WERI-Rb-1 (cell line): ENCODE measurements around the gene ASNS.

Experiments used
- DNase-seq: peaks from one replicate; pipeline ENCODE4 v3.0.0-alpha.2; 2020
- H3K27ac ChIP-seq: fragments of 250-450 bp; sonication (Bioruptor Pico); 2 replicates; pipeline ENCODE4 v1.5.1; 2020; ENCODE audit warnings: mild to moderate bottlenecking, moderate library complexity
- H3K27me3 ChIP-seq: fragments of 250-450 bp; sonication (Bioruptor Pico); 2 replicates; pipeline ENCODE4 v1.5.1; 2021; ENCODE audit warnings: mild to moderate bottlenecking, low read depth, moderate library complexity; ENCODE audit not compliant: insufficient read depth, severe bottlenecking
- H3K36me3 ChIP-seq: fragments of 250-450 bp; sonication (Bioruptor Pico); 2 replicates; pipeline ENCODE4 v1.5.1; 2020; ENCODE audit warnings: mild to moderate bottlenecking, moderate library complexity
- H3K4me3 ChIP-seq: 2 replicates; pipeline ENCODE4 v1.5.1; 2011; ENCODE audit warnings: low read depth, mild to moderate bottlenecking, control low read depth, low read length
- H3K9me3 ChIP-seq: fragments of 250-450 bp; sonication (Bioruptor Pico); 2 replicates; pipeline ENCODE4 v1.5.1; 2021; ENCODE audit warnings: mild to moderate bottlenecking, moderate library complexity; ENCODE audit not compliant: severe bottlenecking
- CTCF ChIP-seq: IDR thresholded peaks from 2 replicates; pipeline ENCODE4 v1.5.1; 2011; ENCODE audit warnings: low read depth, mild to moderate bottlenecking, control low read depth, inconsistent platforms, low read length

ASNS gene

GRCh38 chr7:97818066-97818663, 54.0 kb downstream of the ASNS start:
- no peak for DNase-seq
- Histone ChIP-seq H3K27ac (no peak overlapping the region), H3K36me3 (no peaks in the 10 kb centered on the region), H3K9me3 (no peaks in the 10 kb centered on the region), H3K27me3 (no peaks in the 10 kb centered on the region), H3K4me3 (no peak overlapping the region)
- TF ChIP-seq CTCF = no peak
